HG02870 (cell line): ENCODE results near the gene PKP2.
A peak's percentile ranks its signal among the peaks of the same experiment; 100 is the strongest.

ENCODE experiments used
- ATAC-seq: cut with Tn5 transposase; IDR thresholded peaks from one replicate; pipeline ENCODE4 v1.9.1; 2021; ENCODE audit warnings: mild to moderate bottlenecking, moderate library complexity; ENCODE audit not compliant: unreplicated experiment

Gene PKP2

GRCh38 chr12:32756476-32757066 is 140.0 kb downstream of the PKP2 start:
- no peak for ATAC-seq

DNA sequence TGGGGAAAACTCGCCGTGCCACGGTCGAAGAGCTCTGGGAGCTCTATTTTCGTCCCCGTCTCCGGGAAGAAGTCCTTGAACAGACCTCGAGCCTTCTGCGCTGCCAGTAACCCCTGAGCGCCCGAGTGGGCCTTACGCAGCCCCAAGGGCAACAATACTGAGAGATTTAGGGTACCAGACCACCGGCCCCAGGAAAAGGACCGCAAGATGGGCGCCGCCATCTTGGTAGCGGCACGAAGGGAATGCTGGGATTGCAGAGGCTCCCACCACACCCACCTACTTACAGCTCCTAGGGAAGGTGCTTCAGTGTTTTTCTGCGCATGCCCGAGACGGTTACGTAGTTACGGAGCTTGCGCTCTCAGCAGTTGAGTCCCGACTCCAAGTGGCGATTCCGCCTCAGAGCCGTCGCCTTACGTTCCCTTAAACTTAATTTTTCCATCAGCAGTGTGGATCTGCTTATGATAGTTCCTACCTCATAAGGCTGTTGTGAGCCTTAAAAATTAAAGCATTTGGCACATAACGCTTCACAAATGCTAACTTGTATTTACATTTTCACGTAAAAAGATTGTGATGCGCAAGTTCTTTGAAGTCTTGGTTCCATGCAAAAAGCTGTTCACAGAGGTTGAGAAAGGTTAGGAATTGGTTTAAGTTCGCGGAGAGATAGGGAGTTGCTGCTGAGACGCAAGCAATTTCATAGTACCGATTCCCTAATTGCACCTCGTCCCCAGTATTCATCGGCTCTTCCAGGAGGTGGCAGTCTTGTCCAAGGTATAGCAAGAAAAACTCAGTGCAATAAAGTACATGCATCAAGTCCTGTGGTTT is 140.7 kb downstream of the PKP2 start, which contains the start of gene YARS2:
Gene YARS2, minus strand, starts transcription at position 244 of the 822 bp plus-strand sequence. Its CDS starts 23 bp downstream, at position 221.
- ATAC-seq = peak; percentile 86

GRCh38 chr12:32755051-32755653 is 141.4 kb downstream of the PKP2 start:
- peak; percentile 67 for ATAC-seq

DNA sequence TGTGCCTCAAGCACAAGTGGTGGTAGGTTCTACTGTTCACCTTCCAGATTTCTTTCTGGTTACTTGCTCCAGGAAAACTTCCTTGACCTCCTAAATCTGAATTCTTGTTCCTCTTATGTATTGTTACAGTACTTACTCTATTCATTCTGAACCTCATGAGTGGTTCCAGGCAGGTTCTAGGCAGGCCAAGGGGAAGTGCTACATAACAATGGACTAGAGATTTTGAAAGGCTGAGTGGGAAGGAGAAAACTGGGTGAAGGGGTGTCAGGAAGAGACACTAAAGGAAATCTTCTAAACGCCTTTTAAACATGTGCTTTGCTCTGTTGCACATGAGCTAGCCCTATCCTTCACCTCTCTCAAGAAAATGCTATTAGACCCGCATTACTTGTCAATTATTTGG is 142.5 kb downstream of the PKP2 start:
- no peak for ATAC-seq

- ATAC-seq = no peak
Measured at GRCh38 chr12:32753605-32754004, 143.0 kb downstream of the PKP2 start.

- ATAC-seq = no peak
Measured at GRCh38 chr12:32743264-32743663, 153.3 kb downstream of the PKP2 start.

GRCh38 chr12:32742133-32742532 is 154.4 kb downstream of the PKP2 start:
- no peak for ATAC-seq
